ENCODE measurements around the gene NPW.
A peak's percentile ranks its signal among the peaks of the same experiment; 100 is the strongest.

NPW gene

DNA sequence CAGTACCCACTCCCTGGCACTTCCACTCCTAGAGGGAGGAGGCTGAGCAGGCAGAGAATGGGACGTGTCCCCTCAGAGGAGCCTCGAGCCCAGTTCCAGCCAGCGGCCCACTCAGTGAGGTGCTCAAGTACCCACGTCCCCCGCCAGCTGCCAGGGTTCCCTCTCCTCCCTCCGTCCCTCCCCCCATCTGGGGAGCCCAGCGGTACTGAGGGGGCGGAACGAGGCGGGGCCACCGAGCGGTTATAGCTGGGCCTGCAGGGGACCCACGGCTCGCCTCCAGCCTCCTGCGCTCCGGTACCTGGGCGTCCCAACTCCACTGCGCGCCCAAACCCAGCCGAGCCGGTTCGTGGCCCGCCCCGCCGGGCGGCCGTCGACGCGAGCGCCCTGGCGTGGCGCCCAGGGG is at the start of gene NPW:
Gene NPW (plus strand): TSS at position 268 of the 403 bp plus-strand sequence.
- no peak for DNase-seq

DNA sequence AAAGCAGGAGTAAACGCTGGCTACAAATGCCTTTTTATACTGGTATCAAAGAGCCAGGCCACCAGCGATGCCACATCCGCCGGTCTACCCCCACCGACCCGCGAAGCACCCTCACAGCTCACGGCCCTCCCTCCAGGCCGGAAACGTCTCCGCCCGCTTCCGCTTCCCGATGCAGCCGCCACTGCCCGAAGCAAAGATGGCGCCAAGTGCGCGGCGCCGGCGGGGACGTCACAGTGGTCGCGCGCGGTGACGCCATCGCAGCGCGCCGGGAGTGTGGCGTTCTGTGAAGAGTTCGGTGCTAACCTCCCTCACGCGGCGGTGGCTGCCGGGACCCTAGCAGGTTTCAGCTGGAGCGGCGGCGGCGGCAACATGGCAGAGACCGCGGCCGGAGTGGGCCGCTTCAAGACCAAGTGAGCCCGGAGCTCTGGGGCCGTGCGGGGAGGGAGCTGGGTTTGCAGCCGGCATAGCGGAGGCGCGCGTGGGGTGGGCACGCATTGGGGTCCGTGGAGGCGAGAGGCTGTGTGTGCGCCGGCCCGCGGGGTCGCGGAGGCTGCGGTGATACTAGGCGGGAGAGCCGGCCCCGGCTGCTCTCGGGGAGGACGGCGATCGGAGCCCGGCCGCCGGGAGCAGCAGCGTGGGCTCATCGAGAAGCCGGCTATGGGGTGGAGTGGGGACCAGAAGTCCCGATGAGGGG is 47.6 kb upstream of the NPW start, which contains the start of gene TBL3:
Gene TBL3 (plus strand): TSS at position 258 of the 694 bp plus-strand sequence. CDS start 112 bp downstream, at position 370.
- peak; percentile 69 for DNase-seq

DNA sequence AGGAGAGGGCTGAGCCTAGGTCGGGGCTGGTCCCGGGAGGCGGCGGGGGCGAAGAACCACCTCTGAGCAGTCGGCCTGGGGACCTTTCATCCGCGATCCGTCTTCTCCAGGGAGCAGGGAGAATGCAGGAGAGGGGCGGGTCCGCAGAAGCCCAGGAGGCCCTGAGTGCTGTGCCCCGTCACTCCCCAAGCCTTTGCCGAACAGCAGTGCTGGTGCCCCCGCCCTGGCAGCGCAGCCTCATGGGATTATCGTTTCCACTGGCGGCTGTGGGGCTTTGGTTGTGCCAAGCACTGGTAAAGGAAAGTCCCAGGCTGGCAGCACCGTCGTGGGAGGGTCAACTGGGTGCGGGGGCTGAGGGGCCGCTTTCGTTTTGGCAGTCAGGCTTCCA is 47.1 kb upstream of the NPW start:
- no peak for DNase-seq

DNA sequence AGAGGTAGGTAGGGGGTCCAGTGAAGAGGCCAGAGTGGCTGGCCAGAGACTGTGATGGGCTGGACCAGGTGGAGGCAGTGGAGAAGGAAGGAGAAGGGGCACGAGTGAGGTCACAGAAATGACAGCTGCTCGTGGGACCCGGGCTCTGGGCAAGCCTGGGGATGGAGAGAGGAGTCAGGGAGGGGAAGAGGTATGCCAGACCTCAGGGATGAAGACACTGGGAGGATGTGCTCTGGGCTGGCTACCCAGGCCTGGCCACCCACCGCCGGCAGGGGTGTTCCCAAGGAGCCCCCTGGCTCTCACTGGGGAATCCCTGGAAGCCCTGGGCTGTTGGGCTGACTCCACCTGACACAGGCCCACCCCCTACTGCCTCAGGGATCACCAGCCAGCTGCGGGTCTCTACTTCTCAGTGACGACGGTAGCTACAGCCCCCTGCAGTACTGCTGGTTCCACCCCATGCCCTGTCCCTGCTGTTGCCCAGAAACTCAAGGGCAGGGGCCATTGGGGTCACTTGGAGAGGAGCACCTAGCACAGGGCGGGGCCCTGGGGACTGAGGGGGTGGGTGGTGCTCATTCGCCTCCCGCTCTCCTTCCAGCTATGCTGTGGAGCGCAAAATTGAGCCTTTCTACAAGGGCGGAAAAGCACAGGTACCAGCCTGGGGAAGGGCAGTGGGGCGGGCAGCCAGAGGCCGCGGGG is 46.0 kb upstream of the NPW start:
- DNase-seq = no peak

DNA sequence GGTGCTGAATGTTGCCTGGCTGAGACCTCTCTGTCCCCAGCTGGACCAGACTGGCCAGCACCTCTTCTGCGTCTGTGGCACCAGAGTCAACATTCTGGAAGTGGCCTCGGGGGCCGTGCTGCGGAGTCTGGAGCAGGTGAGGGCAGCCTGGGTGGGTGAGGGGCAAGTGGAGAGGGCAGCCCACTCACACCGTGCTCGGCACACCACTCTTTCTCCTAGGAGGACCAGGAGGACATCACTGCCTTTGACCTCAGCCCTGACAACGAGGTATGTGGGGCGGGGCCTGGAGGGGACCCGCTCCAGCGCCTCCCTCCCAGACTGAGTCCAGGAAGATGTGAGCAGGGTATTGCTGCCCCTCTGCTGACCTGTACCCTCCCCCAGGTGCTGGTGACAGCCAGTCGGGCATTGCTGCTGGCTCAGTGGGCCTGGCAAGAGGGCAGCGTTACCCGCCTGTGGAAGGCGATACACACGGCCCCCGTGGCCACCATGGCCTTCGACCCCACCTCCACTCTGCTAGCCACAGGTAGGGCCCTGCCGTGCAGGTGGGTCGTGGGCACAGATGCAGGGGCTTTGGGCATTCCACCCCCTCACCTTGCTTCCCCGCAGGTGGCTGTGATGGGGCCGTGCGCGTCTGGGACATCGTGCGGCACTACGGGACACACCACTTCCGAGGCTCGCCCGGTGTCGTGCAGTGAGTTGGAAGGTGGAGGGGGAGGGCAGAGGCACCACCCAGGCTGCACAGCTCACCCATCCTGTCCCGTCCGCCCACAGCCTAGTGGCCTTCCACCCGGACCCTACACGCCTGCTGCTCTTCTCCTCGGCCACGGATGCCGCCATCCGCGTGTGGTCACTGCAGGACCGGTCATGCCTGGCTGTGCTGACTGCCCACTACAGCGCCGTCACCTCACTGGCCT is 45.2 kb upstream of the NPW start:
- no peak for DNase-seq

DNA sequence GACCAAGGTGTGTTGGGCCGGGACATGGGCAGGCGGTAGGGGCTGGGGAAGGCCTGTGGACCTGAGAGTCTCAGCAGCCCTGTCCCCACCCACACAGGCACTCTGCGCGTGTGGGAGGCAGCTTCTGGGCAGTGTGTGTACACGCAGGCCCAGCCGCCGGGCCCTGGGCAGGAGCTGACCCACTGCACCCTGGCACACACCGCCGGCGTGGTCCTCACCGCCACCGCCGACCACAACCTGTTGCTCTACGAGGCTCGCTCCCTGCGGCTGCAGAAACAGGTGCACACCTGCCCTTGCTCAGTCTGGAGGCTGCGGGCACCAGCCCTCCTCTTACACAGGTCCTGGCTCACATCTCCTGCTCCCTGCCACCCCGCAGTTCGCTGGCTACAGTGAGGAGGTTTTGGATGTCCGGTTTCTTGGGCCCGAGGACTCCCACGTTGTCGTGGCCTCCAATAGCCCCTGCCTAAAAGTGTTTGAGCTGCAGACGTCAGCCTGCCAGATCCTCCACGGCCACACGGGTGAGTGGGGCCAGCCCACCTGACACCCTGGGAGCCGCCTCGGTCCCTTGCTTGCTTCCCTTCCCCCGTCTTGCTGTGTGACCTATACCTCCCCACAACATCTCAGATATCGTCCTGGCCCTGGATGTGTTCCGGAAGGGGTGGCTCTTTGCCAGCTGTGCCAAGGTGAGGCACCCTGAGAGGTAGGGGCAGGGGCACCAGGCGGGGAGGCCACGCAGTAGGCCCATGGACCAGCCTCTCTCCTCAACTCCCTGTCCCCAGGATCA is 44.0 kb upstream of the NPW start:
- DNase-seq = no peak

DNA sequence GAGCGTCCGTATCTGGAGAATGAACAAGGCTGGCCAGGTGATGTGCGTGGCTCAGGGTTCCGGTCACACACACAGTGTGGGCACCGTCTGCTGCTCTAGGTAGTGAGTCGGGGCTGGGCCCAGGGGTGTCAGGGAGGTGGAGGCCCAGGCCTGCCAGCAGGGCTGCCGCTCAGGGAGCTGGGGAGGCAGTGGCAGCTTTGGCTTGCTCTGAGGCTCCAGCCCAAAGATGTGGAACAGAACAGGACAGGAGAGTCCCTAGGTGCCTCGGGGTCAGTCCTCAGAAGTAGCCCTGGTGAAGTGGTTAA is 43.4 kb upstream of the NPW start:
- DNase-seq = no peak

DNA sequence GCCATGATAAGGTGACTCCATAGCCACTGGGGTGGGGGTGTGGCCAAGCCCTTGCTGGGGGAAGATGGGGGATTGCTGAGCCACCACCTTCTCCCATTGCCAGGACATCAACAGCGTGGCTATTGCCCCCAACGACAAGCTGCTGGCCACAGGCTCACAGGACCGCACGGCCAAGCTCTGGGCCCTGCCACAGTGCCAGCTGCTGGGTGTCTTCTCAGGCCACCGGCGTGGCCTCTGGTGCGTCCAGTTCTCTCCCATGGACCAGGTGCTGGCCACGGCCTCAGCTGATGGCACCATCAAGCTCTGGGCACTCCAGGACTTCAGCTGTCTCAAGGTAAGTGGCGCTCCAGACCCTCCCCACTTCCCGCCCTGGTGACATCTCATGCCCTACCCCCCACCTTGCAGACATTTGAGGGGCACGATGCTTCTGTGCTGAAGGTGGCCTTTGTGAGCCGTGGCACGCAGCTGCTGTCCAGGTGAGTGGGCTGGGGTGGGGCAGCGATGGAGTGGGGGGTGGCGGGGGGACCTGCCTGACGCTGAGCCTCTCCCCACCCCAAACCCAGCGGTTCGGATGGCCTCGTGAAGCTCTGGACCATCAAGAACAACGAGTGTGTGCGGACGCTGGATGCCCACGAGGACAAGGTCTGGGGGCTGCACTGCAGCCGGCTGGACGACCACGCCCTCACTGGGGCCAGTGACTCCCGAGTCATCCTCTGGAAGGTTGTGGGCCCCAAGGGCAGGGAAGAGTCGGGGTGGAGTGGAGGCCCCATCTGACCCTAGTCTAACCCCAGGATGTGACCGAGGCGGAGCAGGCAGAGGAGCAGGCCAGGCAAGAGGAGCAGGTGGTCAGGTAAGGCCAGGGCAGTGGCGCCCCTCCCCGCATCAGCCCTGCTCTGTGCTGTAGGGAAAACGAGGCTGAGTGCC is 42.4 kb upstream of the NPW start:
- DNase-seq = no peak

DNA sequence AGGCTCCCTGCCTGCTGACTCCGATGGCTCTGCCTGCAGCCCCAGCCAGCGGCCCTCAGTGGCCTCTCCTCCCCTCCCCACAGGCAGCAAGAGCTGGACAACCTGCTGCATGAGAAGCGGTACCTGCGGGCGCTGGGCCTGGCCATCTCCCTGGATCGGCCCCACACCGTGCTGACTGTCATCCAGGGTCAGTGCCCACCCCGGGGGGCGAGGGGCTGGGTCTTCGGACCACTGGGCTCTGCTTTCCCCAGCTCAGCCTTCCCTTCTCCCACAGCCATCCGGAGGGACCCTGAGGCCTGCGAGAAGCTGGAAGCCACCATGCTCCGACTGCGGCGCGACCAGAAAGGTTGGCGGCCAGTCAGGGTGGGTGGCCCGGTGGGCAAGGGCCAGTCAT is 41.7 kb upstream of the NPW start:
- DNase-seq = no peak

DNA sequence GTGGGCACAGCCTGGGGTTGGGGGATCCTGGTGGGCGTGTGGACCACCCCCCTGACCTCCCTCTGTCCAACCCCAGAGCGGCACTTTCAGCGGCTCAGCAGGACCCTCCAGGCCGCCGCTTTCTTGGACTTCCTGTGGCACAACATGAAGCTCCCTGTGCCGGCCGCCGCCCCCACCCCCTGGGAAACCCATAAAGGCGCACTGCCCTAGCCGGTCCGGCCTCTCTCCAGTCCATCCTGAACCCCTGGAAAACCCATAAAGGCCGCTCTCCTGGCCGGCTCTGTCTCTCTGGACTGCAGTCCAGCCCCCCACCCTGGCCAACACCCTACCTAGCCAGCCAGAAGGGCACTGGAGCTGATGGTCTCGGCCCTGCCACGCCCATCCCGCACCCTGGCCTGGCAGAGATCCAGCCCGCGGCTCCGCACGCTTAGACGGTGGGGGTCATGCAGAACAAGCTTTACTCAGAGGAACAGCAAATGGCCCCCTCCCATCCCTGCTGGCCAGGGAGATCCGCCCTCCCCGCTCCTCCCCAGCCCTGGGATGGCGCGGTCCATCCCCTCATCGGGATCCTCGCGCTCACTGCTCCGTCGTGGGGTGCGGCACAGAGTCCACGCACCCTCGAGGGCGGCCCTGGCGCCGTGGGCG is 41.0 kb upstream of the NPW start:
- DNase-seq = no peak

DNA sequence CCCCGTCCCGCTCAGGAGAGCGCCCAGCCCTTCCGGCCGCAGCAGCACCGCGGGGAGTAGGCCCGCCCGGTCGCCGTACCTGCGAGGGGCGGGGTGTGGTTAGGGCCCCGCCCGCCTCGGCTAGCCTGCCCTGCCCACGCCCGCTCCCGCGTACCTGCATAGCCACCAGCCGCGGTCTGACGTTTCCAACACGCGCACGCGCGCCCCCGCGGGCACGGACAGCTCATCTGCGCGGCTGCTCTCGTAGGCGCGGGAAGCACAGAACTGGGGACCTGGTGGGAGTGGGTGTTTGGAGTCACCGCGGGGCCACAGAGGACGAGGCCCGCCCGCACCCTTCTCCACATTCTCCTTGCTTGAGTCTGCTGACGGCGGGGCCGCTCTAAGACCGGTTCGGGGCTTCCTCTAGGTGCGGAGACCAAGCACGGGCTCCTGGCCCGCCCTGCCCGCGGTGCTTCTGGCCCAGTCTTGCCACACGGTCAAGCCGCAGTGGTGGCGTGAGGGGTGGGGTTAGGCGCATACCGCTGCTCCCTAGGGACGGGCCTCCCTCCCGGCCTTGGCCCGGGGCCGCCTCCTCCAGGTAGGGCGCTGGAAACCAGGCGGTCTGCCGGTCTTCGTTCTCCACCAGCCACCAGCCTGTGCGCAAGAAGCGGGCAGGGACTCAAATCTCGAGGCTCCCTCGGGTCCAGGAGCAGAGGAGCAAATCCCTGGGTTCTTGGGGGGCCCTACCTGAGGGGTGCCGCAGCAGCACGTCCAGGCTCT is 40.1 kb upstream of the NPW start:
- DNase-seq = no peak

DNA sequence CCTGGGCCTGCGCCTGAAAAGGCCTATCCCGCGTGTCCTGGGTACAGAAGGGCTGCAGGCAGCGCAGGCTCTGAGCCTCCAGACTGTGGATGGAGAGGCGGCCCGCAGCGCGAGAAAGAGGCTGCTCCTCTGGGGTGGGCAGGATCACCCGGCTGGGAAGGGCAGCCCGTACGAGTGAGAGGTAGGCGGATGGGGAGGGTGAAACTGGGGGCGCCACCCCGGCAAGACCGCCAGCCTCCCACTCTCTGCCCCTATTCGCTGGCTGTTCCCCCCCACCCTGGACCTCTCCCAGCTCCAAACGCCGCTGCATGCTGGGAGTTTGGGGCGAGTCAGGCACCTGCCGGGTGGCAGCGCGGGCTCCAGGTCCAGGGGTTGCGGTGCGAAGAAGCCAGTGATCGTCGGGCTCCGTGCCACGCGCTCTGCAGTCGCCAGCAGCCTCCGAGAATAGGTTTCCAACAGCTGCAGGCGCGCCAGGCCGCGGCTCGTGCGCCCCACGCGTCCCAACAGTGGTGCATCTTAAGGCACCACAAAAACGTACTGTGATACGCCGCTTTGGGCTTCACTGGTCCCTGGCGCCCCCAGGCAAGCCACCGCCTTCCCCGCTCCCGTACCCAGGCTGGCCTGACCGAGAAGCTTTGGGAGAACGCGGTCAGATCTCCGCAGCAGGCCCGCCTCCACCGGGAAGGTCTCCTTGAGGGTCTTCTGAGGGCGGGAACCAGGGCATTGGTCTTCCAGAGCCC is 39.4 kb upstream of the NPW start:
- no peak for DNase-seq

DNA sequence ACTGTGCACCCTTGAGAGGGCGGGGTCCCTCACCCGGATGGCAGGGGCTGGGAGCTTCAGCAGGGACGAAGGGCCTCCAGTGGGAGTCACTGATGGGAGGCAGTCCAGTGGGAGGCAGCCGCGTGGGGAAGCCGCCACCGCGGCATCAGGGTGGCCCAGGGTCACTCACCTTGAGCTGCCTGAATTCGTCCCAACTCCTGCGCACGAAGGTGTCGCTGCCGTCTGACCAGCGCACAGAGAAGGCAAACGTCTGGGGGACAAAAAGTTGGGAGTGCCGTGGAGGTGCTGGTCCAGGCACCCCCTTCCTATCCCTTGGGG is 38.9 kb upstream of the NPW start:
- no peak for DNase-seq

DNA sequence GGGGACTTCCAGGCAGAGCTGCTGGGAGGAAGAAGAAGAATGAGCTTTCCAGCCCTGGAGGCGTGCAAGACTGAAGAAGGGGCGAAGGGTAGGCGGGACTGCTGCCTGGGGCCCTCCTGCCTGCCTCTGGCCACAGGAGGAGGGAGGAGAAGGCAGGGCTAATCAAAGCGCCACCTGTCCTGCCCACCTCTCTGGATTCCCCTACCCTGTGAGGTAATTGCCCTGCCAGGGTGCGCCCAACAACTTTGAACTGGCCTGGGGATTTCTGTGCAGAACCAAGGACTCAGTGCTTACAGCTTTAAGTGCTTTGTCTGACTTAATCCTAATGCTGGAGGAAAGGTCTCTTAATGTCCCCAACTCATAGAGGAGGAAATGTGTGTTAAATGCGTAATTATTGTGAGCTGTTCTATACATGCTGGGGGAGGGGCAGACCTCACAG is 38.2 kb upstream of the NPW start, which contains the start of gene NOXO1:
Gene NOXO1 (minus strand): TSS at position 72 of the 439 bp plus-strand sequence. CDS start 290 bp downstream, outside the sequence.
- no peak for DNase-seq

DNA sequence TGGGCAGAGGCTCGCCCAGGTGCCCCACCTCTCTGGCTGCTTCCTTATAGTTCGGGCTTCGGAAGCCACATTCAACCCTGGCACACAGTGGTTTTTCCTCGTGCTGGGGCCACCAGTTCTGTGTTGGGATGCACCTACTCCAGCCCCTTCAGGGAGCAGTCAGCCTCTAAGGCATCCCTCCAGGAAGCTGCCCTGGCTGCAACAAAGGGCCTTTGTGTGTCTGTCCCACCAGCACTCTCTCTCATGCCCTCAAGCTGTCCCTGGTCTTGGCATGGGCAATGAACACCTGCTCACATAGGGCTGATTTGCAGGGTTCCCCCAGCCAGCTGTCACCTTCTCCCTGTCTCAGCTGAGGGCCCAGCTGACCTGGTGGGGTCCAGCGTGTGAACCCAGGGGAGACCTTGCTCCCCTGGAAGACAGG is 37.6 kb upstream of the NPW start:
- DNase-seq = no peak

DNA sequence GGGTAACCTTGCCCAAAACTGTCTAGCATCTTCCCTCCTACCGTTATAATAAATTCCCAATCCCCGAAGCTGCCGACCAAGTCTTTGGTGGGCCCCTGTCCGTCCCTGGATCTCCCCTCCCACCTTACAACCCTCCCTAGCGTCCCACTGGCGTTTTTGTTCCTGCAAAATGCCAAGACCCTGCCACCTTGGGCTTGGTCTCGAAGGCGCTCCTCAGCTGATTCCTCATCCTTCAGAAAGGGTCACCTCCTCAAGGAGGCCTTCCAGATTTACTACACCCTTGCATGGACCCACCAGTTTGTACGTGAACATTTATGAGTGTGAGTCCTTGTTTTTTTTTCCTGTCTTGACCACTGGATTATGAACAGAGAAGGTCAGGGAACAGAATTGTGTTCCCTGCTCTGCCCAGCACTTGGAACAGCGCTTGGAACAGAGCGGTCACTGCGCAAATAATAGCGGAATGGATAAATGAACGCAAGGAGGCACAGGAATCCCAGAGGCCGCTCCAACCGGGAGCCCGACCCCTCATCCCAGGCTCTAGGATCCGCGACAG is 36.5 kb upstream of the NPW start:
- no peak for DNase-seq

DNA sequence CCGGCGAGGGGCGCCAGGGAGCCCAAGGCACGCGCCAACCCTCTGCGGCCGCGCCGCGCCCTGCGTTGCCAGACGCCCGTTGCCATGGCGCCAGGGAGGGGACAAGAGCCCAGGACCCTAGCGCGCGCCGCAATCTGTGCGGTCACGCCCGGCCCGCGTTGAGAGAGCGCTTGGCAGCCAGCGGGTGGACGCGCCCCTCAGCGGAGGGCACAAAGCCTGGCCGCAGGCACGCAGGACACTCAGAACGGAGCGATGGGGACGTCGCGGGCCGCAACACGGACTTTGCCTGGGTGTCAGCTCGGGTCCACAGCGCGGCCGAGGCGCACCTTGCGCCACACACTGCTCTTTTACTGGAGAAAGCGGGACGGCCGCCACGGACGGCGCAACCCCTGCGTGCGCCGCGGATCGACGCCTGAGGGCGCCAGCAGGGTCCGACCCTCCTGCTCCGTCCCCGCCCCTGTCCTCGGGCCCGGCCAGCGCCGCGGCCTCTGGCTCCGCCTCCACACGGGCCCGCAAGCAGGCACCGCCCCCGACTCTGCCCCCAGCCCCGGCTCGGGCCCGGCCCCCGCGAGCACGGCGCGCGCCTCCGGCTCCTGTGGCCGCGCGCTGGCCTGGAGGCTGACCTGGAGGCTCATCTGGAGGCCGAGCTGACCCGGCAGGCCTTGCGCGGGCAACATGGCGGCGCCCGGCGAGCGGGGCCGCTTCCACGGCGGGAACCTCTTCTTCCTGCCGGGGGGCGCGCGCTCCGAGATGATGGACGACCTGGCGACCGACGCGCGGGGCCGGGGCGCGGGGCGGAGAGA is 35.8 kb upstream of the NPW start, which contains the start of gene GFER:
Gene GFER (plus strand): TSS at position 650 of the 803 bp plus-strand sequence. CDS start 26 bp downstream, at position 676.
- peak; percentile 58 for DNase-seq

Data from NCI-H1105 (cell line).